Measurements from ENCODE around the gene BPIFB4. TPM values are rescaled to one million over a fixed set of nuclear protein-coding genes. Genes with fewer than 3 reads are reported as not detected.

BPIFB4 gene
- total and polyA plus RNA-seq, 9 of the 15 experiments (the other 6 are each of a cell fraction or from before 2014, with no cell fraction given): not detected

- no peak overlapping the region for H3K4me2 ChIP-seq (ENCODE audit: insufficient read depth, low read length)
- no peaks in the 10 kb centered on the region for H3K79me2 ChIP-seq (ENCODE audit: control insufficient read depth, insufficient read depth, low read length)
- no peak overlapping the region for H3K9ac ChIP-seq (ENCODE audit: insufficient read depth in 1 of 2, low read depth in 2 of 2, low read length in 2 of 2)
- FAIRE-seq: no peak
- ChIA-PET CTCF (ENCODE audit: low intra/inter-chr PET ratio) (no interaction called here), POLR2A (no interaction called here)
- in situ Hi-C loops (cut with MboI): no loop called here
- intact Hi-C loops (cut with micrococcal nuclease): no loop called here
- ATAC-seq: no peak
- TF ChIP-seq THRB (CRISPR knock-in tag; conservative IDR thresholded peaks at IDR 0.05) (no peak), MTF1 (CRISPR knock-in tag; IDR thresholded peaks at IDR 0.05; ENCODE audit: borderline replicate concordance) (no peak), ZNF24 (IDR thresholded peaks at IDR 0.05) (no peak), MED1 (CRISPR knock-in tag; IDR thresholded peaks at IDR 0.05; ENCODE audit: borderline replicate concordance) (no peak), RNF219 (CRISPR knock-in tag; IDR thresholded peaks at IDR 0.05) (no peak), SIX5 (IDR thresholded peaks at IDR 0.05; ENCODE audit: borderline replicate concordance in 1 of 2, insufficient read depth in 1 of 2, low read depth in 1 of 2, low read length in 2 of 2) (no peak), UBTF (IDR thresholded peaks at IDR 0.05; ENCODE audit: borderline replicate concordance in 1 of 2, low read depth in 2 of 2, low read length in 2 of 2) (no peak), CREBBP (IDR thresholded peaks at IDR 0.05; ENCODE audit: low read depth, low read length) (no peak), FOSL1 (tag; conservative IDR thresholded peaks at IDR 0.05) (no peak)
- no peaks in the 10 kb centered on the region for H3K4me1 ChIP-seq (replicated peaks in 1 of 2; ENCODE audit: control insufficient read depth in 2 of 2, insufficient read depth in 2 of 2, low read length in 2 of 2)
- H3K36me3 ChIP-seq (ENCODE audit: control insufficient read depth, insufficient read depth, low read length): no peaks in the 10 kb centered on the region
- no peak overlapping the region for H3K27ac ChIP-seq (ENCODE audit: extremely low read depth, low read depth, low read length)
- no peak overlapping the region for H3K4me3 ChIP-seq
- H2AFZ ChIP-seq (ENCODE audit: low read depth, low read length): no peak overlapping the region
- H3K9me1 ChIP-seq (ENCODE audit: control insufficient read depth, insufficient read depth, low read length): no peaks in the 10 kb centered on the region
- H3K9me3 ChIP-seq (replicated peaks; ENCODE audit: control insufficient read depth, insufficient read depth, low read depth, low read length): no peaks in the 10 kb centered on the region
- 0% methylated on average over 2 of the region's 2 CpGs for WGBS (ENCODE audit: insufficient coverage, low coverage, missing lambda C conversion rate)
- H3K27me3 ChIP-seq (ENCODE audit: control insufficient read depth in 2 of 2, insufficient read depth in 2 of 2, low read length in 2 of 2): peaks cover 5 to 36% of the 10 kb centered on the region in 2 experiments; a peak in 3 of 5 replicates
- no peak for DNase-seq (ENCODE audit: extremely low read depth in 1 of 4, low spot score in 3 of 4)
- BruUV-seq (replicated peaks): no TSS peak
- no peaks in the 10 kb centered on the region for H4K20me1 ChIP-seq (replicated peaks; ENCODE audit: control insufficient read depth, insufficient read depth, low read length)
Measured at GRCh38 chr20:33108661-33109060, 29.2 kb downstream of the BPIFB4 start.

Data from K562 (cell line).